Stimulated activated CD8-positive, alpha-beta memory T cell treated with anti-CD3 and anti-CD28 coated beads, Interleukin-7, amount 100 ng/mL, for 1 hour (primary cell): ENCODE measurements around the gene SYMPK.
"Not testable (repeated sequence)": the region's sequence is repeated elsewhere in the genome, so short reads cannot be mapped to it uniquely, and the experiment has no call there.

Experiments used
- DNase-seq, 2 donors: peaks; one replicate each; pipeline ENCODE4 v3.0.0-alpha.2; 2020; ENCODE audit warnings: low read depth in 2 of 2

Gene SYMPK

DNA sequence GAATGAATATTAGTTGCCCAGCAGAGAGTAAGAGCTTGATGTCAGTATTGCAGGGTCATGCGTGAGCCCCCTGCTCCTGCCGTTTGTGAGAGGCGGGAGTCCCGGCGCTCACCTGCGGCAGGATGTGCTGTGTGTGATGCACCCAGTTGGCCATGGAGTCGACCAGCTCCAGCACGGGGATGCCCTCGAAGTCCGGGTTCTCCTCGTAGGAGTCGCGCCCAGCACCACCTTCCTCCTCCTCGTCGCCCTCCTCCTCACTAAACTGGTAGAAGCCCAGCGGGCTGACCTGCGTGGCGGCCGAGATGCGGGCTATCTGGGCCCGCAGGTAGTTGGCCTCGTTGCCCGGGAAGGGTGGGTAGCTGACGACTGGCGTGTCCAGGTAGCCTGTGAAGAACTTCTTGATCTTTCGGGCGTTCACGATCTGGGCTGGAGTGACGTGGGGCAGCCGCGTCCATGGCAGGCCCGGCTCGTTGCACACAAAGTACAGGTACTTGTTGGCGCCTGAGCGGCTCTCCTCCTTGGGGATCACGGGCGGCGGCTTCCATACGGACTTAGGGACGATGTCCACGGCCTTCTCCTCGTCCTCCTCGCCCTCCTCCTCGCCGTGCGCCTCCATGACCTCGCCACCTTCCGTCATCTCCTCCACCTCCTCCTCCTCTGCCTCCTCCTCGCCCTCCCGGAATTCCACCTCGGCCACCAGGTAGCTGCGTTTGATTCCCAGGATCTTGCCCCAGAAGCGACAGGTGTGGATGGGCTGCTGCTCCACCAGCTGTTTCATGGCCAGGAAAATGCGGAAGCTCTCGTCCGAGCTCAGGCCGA lies 58.6 kb downstream of the SYMPK start:
- no peak for DNase-seq

DNA sequence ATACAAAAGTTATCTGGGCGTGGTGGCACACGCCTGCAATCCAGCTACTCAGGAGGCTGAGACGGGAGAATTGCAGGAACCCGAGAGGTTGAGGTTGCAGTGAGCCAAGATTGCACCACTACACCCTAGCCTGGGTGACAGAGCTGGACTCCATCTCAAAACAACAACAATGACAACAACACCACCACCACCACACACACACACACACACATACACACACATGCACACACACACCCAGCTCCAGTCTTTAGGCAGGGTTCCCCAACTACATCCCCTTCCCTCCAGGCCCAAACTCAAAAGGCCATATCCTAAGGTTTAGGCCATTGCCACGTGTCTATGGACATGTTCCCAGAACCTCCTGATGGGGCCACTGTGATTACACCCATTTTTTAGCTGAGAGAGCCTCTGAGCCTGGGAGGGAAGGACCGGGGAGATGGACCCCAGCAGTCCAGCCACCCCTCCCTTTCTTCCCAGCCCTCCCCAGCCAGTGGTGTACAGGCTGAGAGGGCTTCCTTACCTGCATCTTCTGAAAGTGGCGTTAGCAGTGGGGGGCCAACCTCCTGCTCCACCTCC lies 61.3 kb downstream of the SYMPK start:
- DNase-seq: no peak

DNA sequence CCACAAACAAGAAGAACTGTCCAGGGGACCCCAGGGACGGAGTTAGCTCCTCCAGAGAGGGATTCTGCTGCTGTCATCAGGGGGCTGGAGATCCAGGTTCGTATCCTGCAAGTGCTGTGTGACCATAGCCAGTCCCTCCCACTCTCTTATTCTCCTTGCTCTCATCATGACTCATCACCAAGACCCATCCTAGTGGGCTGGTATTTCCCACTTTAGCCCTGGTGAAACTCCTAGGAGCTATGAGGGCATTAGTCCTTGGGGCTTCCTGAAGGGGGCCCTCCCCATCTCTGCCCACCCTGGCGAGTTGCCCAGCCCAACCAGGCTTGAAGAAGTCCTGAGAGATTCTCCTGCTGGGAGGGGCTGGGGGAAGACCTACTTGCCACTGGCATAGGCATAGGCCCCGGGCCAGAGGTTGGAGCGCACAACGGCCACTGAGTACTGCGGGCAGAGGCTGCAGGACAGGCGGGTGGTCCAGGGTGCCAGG lies 62.8 kb downstream of the SYMPK start:
- DNase-seq: no peak

DNA sequence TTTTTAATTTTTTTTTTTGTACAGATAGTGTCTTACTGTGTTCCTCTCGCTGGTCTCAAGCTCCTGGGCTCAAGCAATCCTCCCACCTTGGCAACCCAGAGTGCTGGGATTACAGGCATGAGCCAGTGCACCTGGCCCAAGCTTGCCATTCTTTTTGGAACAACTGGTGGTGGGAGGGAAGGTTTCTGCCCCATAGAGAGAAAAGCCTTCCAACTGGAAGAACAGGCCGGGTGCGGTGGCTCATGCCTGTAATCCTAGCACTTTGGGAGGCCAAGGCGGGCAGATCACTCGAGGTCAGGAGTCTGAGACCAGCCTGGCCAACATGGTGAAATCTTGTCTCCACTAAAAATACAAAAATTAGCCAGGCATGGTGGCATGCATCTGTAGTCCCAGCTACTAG lies 63.4 kb downstream of the SYMPK start:
- DNase-seq: not testable (repeated sequence)

DNA sequence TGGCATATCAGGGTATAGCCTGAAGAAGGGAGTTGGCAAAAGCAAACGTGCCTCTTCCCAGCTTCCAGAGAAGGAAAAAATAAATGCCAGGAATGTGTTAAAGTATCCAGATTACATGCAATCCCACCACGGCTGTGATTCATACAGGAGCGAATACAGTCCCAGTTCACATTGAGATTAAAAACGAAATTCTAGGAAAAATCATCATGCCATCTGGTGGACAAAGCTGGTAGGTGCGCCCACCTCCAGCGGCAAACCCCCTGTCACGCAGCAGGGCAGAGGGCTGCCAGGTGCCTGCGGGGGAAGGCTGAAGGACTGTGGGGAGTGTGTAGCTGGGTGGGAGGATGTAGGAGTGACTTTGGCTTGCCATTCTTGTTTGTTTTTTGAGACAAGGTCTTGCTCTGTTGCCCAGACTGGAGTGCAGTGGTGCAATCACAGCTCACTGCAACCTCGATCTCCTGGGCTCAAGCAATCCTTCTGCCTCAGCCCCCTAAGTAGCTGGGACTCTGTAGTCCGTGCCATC lies 63.9 kb downstream of the SYMPK start:
- peak; percentile 31 to 52 for DNase-seq

DNA sequence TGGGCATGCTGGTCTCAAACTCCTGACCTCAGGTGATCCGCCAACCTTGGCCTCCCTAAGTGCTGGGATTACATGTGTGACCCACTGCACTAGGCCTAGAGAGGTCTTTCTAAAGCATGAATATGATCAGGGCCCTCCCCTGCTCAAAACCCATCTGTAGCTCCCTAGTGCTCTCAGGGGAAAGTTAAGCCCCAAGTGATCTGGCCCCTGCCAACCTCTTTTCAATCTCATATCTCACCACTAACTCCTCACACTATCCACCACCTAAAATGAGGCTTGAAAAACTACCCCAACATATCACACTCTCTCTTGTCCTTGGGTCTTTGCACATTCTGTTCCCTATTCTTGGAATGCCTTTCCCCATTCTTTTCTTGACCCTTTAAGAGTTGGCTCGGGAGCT lies 68.3 kb downstream of the SYMPK start:
- DNase-seq: no peak

DNA sequence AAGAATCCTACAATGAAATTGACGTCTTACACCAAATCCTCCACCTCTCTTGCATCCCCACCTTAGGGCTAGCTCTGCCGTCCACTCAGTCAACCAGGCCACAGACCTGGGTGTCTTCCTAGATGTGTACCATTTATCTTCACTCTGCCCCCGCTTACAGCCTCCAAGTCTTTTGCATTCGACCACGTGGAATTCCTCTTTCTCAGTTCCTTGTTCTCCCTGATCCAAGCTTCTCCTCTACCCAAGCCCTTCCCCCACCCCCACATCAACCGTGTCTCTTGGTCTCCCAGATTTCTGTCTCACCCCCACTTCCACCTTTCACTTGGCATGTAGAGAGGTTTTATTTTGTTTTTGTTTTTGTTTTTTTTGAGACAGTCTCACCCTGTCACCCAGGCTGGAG lies 69.1 kb downstream of the SYMPK start:
- DNase-seq: no peak

DNA sequence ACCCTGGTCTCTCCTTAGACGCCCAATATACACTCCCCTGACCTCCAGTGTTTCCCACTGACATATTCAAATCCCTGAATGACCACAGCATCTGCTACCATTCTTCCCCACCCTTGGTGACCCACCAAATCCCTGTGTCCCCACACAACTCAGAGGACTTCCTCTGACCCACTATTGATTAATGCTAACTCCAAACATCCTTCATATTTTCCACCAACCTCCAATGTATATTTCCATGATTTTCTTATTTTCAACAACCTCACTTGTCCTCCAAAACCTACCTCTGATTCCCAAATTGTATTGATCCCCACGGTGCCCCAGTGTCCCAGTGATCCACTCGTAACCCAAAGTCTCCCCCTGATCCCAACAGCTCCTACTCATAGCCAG lies 69.8 kb downstream of the SYMPK start:
- DNase-seq: no peak

DNA sequence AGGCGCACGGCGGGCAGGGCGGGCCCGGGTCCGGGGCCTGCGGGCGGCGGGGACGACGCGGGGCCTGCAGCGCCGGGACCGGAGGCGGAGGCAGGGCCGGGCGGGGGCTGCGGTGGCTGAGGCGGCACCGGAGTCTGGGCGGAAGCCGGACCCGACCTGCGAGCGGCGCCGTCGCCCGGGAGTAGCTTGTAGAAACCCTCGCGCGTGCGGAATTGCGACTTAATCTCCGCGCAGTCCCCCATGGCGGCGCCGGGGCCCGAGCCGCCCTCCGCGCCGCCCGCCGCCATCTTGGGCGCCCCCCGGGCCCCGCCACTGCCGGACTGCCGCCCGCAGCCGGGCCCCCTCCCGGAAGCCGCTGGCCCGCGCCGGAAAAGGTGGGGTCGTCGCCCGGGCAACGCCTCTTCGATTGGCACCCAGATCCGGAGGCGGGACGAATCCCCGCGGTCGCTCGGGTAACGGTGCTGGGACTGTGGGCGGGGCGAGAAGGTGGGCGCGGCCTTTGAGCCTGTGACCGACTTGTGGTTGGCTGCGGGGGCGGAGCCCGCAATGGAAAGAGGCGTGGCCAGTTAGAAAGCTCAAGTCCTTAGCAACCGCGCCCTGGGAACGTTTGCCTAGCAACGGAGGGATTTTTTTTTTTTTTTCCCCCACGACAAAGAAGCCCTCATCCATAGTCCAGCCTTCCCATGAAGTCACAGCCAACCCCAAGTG lies 70.3 kb downstream of the SYMPK start, which contains the start of gene DMWD:
TSS of gene DMWD (minus strand) at position 376 of the 708 bp plus-strand sequence. CDS start at position 287, 89 bp downstream.
- peak; percentile 99 to 100 for DNase-seq

DNA sequence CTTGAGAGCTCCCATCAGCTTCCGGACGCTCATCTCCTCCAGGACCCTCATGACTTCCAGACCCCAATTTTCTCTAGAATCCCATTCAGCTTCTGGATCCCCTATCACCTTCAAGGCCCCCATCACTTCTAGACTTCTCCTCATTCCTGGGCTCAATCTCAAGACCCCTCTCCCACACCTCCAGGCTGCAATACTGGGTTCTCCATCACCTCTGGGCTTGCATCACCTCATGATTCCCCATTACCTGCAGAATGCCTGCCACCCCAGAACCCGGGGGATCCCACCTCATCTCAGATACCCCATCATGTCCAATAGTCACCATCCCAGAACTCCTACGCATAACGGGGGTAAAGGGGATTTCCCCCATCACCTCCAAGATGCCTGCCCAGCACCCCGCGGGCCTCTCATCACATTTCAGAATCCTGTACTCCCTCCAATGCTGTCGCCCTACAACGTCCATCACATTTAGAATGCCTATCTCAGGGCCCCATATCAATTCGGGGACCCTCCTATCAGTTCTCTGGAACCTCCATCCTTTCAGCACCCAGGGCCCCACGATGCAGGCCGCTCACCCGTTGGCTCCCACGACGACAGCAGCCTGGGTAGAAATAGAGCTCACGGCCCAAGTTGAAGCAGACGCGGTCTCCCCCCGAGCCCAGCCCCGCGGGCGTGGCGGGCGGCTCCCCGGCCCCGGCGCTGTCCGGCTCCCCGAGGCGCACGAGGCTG lies 71.0 kb downstream of the SYMPK start:
- DNase-seq: no peak

DNA sequence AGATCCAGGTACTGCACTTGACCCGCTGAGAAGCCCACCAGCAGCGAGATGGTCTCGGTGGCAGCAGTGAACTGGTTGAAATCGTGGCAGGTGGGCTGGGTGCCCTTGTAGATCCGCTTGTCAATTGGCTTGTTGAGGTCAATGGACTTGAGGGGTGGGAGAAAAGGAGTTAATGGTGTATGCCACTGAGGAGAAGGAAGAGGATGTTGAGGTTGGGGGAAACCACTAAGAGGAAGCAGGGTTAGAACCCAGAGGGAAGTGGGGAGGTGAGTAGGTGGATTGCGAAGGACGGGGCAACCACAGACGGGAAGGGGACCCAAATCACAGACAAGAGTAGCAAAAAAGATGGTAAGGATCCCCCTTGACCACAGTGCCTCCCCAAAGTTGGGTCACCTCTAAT lies 72.0 kb downstream of the SYMPK start:
- no peak for DNase-seq

DNA sequence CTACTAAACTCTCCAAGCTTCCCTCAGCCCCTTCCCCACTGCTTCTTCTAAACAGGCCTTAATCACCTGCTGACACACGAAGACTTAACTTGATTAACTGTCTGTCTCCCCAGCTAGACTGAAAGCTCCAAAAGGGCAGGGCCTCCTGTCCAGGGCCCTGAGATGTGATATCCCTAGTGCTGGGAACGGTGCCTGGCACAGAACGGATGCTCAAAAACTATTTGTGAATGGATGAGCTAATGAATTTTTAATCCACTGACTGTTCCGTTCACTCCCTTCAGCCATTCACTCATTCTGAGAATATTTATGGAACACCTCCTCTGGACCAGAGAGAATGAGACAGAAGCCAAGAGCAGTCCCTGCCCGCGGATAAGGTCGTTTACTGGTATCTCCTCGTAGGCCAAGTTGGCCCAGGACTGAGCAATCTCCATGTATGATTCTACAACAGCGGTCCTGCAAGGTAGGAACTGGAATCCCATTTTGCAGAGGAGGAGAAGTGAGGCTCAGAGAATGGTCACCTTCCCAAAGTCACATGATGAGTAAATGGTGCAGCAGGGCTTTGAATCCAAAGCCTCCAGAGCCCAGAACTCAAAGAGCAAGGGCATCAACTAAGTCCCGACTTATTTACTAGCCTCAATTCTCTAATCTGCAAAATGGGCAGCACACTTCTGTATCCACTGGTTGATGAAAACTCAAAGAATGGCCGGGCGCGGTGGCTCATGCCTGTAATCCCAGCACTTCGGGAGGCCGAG lies 73.7 kb downstream of the SYMPK start:
- no peak for DNase-seq

DNA sequence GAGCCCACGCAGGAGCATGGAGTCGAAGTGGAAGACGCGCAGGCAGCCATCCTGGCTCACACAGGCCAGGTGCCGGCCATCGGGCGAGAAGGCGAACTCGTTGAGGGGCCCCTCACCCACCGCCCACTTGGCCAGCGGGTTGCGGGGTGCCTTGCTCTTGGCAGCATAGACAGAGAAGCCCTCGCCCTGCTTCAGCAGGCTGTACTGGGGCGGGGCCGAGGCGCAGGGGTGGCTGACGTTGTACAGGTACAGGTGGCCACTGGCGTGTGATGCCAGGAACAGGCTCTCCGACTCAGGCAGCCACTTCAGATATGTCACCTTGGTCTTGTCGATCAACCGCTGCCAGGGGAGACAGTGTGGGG lies 76.4 kb downstream of the SYMPK start:
- DNase-seq: no peak

DNA sequence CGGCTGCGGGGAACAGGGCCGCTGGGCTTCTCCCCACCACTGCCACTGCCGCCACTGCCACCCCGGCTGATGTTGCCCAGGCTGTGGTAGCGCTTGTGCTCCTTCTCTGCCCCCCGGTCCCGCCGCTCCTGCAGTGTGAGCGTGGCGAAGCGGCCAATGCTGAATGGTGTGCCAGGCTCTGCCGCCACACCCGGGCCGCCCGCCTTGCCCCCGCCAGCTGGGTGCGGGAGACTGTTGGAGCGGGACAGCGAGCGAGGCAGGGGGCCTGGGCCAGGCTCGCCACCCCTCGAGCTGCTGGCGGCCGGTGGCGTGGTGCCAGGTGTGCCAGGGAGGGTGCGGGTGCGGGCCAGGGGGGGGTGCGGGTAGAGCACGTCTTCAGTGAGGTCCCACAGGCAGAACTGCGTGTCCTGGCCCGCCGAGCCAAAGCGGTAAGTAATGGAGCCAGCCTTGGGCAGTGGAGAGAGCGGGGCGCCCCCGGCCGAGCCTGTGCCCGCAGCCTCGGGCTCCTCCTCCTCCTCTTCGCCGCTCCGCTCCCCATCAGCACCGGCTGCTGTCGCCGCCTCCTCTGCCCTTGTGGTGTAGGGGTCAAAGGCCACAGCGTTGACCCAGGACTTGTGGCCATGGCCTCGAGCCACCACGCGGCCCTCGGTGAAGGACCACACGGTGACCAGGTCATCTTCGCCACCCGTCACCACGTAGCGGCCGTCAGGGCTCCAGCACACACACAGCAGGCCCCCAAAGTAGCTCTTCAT lies 77.0 kb downstream of the SYMPK start:
- no peak for DNase-seq

DNA sequence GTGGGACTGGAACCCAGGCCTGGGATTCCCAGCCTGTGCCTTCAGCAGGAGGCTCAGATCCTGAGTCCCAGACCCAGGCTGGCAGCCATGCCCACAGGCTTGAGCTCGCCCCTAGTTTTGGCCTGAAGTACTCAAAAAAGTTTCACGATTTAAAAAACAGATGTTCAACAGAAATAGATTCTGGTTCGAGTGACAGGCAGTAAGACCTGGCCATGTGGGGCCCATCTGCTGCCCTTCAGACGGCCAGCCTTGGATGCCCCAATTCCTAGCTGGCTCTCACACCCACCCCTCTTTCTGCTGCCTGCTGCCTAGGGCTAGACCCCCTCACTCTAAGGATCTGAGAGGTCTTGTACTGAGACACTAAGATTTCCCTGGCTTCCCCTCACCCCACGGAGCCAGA lies 77.8 kb downstream of the SYMPK start:
- DNase-seq: no peak

DNA sequence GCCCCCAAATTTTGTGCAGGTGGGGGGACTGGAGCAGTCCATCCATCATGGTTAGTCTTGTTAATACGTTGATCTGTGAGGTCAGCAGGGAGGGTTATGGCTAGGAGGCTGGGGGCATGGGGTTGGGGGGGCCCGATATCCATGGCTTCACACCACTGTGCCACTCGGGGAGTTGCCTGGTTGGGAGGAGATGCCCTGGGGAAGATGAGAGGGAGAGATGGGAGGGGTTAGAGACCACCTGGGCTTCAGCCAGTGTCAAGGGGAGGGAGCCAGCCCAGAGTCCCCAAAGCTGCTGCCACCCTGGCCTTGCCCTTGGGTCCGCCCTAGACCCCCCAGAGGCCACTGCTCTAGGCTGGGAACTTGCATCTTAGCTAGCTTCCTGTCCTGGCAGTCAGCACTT lies 78.9 kb downstream of the SYMPK start:
- DNase-seq: no peak

DNA sequence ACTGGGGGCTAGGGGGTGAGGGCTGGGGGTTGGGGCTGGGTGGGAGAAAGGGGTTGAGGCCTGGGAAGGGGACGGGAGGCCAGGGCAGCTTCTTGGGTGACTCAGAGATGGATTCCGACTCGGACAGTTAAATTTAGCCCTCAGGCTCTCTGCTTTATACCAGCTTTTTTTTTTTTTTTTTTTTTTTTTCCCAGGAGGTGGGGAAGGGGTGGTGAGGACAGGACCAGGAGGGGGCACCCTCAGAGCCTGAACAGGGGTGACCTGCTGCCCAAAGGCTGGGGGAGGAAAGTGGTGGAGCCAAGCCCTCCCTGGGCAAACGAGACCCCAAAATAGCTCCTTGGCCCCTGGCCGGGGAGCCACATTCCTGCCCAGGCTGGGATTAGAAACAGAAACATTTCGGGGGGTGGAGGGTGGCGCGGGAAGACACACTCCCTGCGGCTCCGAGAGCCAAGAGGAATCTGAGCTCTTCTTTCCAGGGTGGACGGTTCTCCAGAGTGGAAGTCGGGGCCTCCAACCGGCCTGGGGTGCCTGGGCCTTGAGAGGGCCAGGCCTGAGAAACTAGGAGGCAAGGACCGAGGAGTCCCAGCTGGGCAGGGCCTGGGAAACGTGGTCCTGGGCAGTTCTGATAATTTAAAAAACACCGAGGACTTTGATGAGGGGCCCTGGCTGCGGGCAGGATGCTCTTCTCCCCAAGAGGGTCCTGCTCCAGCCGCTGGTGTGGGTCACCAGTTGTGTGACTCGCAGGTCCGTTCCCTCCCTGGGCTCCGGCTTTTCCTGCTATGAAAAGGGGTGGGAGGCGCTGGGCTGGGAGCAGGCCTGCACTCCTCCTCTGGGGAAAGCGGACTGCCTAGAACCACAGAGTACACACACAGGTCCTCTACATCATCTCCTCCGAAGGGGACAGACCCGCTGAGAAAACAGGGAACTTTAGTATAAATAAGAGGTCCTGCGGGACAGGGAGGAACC lies 79.8 kb downstream of the SYMPK start:
- no peak for DNase-seq

DNA sequence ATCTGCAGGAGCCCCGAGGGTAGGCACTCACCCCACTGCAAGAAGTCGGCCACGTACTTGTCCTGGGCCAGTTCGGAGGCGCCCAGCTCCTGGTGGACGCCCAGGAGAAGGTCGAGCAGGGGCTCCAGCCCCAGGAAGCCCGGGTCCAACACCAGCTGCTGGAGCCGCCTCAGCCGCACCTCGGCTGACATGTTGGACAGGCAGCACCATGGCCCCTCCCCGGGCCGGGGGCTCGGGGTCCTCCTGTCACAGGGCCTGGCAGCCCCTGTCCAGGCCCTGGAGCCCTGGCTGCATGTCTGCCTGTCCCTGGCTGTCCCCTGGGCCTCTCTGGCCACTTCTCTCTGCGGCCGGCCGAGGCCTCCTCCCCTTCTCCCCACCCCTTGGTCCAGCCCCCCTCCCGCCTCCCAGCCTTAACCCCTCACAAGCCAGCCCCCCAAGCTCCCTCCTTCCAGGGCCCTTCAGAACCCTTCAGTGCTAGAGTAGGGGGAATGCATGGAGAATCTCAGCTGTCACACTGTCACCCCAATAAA lies 80.7 kb downstream of the SYMPK start, which contains the start of gene DMPK:
TSS of gene DMPK (minus strand) at position 329 of the 530 bp plus-strand sequence. CDS start at position 191, 138 bp downstream.
- no peak for DNase-seq
